ENCODE data around the gene ZCCHC7. TPM values are rescaled to one million over a fixed set of nuclear protein-coding genes. Genes with fewer than 3 reads are reported as not detected.

ZCCHC7 gene
- total RNA-seq, 4 donors from 2014 or later, result 13.8 to 24.6 (median 18.5) TPM

GRCh38 chr9:37324261-37324683 is 203.9 kb downstream of the ZCCHC7 start:
- no peak for TF ChIP-seq CTCF (IDR thresholded peaks at IDR 0.05; ENCODE audit: low read depth)

GRCh38 chr9:37324691-37325490 is 204.5 kb downstream of the ZCCHC7 start:
- TF ChIP-seq CTCF (IDR thresholded peaks at IDR 0.05; ENCODE audit: low read depth), result no peak

- no peak for TF ChIP-seq CTCF (IDR thresholded peaks at IDR 0.05; ENCODE audit: low read depth)
Measured at GRCh38 chr9:37325778-37326177, 205.4 kb downstream of the ZCCHC7 start.

DNA sequence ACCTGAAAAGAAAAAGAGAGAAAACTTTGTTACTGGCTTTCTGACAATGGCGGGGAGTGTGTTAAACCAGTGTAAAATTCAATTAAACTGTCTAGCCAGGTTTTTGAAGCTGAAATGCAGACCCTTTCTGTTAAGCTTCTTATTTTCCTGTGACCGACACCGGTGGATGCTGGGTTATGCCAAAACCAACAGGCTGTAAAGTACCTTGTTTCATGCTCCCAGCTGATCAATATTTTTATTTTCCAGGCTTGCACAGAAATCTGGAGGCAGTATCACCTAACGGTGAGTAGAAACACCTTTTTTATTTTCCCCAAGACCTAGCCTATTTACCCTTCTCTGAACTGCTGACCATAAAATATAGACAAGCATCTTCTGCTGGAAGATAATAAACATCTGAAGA is 207.2 kb downstream of the ZCCHC7 start:
- TF ChIP-seq CTCF (IDR thresholded peaks at IDR 0.05; ENCODE audit: low read depth), result no peak

- no peak for TF ChIP-seq CTCF (IDR thresholded peaks at IDR 0.05; ENCODE audit: low read depth)
Measured at GRCh38 chr9:37328556-37329227, 208.3 kb downstream of the ZCCHC7 start.

DNA sequence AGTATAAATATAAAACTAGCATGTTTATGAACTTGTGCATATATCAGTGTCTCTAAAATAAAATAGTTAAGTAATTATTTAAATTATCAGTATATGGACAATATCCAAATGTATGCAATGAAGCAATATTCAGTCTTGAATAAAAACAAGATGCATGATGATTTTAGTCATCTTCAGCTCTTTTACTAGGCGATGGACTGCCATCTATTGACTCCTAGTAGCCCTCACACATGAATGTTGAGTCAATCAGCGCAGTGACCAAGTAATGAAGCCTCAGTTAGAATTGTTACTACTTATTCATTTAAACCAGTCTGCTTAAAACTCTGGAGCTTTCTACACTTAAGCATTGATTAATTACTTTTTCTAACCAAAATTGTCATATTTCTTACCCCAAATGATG is 209.2 kb downstream of the ZCCHC7 start:
- TF ChIP-seq CTCF (IDR thresholded peaks at IDR 0.05; ENCODE audit: low read depth), result no peak

- TF ChIP-seq CTCF (IDR thresholded peaks at IDR 0.05; ENCODE audit: low read depth), result no peak
Measured at GRCh38 chr9:37331871-37332270, 211.5 kb downstream of the ZCCHC7 start.

Measured in subcutaneous adipose tissue (tissue), 4 donors.